ENCODE data around the gene ICE1.

Gene ICE1

GRCh38 chr5:5486122-5486521 lies 63.6 kb downstream of the ICE1 start:
- Histone ChIP-seq H3K4me2 (ENCODE audit: insufficient read depth, low read length) (no peak overlapping the region), H3K27ac (ENCODE audit: low read length) (no peak overlapping the region), H4K20me1 (ENCODE audit: insufficient read depth, low read length) (no peaks in the 10 kb centered on the region; the same call in 1 of the 2 replicates), H3K4me3 (ENCODE audit: low read depth in 1 of 2, low read length in 2 of 2) (no peak overlapping the region), H3K27me3 (ENCODE audit: insufficient read depth, low read length, poor library complexity) (no peaks in the 10 kb centered on the region), H3K4me1 (ENCODE audit: insufficient read depth, low read length) (no peaks in the 10 kb centered on the region), H3K9ac (ENCODE audit: low read depth, low read length) (no peak overlapping the region), H3K79me2 (ENCODE audit: insufficient read depth, low read length) (no peaks in the 10 kb centered on the region), H3K36me3 (ENCODE audit: insufficient read depth, low read length) (peaks cover 64% of the 10 kb centered on the region), H3K9me3 (ENCODE audit: insufficient read depth, low read length, severe bottlenecking) (no peaks in the 10 kb centered on the region), H2AFZ (ENCODE audit: low read depth, low read length) (no peak overlapping the region)
- DNase-seq (no peak), ATAC-seq (ENCODE audit: insufficient read depth, low read depth) (no peak)
- TF ChIP-seq CTCF (IDR thresholded peaks at IDR 0.05; ENCODE audit: borderline replicate concordance, extremely low read depth, low read length, poor library complexity, severe bottlenecking) = no peak
- TF ChIP-seq EZH2 (IDR thresholded peaks at IDR 0.05; ENCODE audit: borderline replicate concordance, low read depth, low read length, severe bottlenecking) = no peak

GRCh38 chr5:5487585-5488360 lies 65.3 kb downstream of the ICE1 start:
- Histone ChIP-seq H3K4me2 (ENCODE audit: insufficient read depth, low read length) (no peak overlapping the region), H3K9ac (ENCODE audit: low read depth, low read length) (no peak overlapping the region), H3K4me3 (ENCODE audit: low read depth in 1 of 2, low read length in 2 of 2) (no peak overlapping the region), H3K27ac (ENCODE audit: low read length) (no peak overlapping the region), H3K79me2 (ENCODE audit: insufficient read depth, low read length) (no peaks in the 10 kb centered on the region), H3K27me3 (ENCODE audit: insufficient read depth, low read length, poor library complexity) (no peaks in the 10 kb centered on the region), H2AFZ (ENCODE audit: low read depth, low read length) (no peak overlapping the region), H3K9me3 (ENCODE audit: insufficient read depth, low read length, severe bottlenecking) (no peaks in the 10 kb centered on the region), H3K4me1 (ENCODE audit: insufficient read depth, low read length) (no peaks in the 10 kb centered on the region), H3K36me3 (ENCODE audit: insufficient read depth, low read length) (peaks cover 54% of the 10 kb centered on the region; the same call in 1 of the 2 replicates), H4K20me1 (ENCODE audit: insufficient read depth, low read length) (no peaks in the 10 kb centered on the region; the same call in 1 of the 2 replicates)
- TF ChIP-seq CTCF (IDR thresholded peaks at IDR 0.05; ENCODE audit: borderline replicate concordance, extremely low read depth, low read length, poor library complexity, severe bottlenecking) (no peak), EZH2 (IDR thresholded peaks at IDR 0.05; ENCODE audit: borderline replicate concordance, low read depth, low read length, severe bottlenecking) (no peak)
- ATAC-seq (ENCODE audit: insufficient read depth, low read depth) (no peak), DNase-seq (no peak)

GRCh38 chr5:5490774-5491347 lies 68.4 kb downstream of the ICE1 start:
- Histone ChIP-seq H3K27me3 (ENCODE audit: insufficient read depth, low read length, poor library complexity) (no peaks in the 10 kb centered on the region), H3K27ac (ENCODE audit: low read length) (no peak overlapping the region), H3K9me3 (ENCODE audit: insufficient read depth, low read length, severe bottlenecking) (no peaks in the 10 kb centered on the region), H3K9ac (ENCODE audit: low read depth, low read length) (no peak overlapping the region), H2AFZ (ENCODE audit: low read depth, low read length) (no peak overlapping the region), H3K36me3 (ENCODE audit: insufficient read depth, low read length) (peaks cover 40% of the 10 kb centered on the region; the same call in 1 of the 2 replicates), H3K4me2 (ENCODE audit: insufficient read depth, low read length) (no peak overlapping the region), H4K20me1 (ENCODE audit: insufficient read depth, low read length) (no peaks in the 10 kb centered on the region; the same call in 1 of the 2 replicates), H3K4me3 (ENCODE audit: low read depth in 1 of 2, low read length in 2 of 2) (no peak overlapping the region), H3K79me2 (ENCODE audit: insufficient read depth, low read length) (no peaks in the 10 kb centered on the region), H3K4me1 (ENCODE audit: insufficient read depth, low read length) (no peaks in the 10 kb centered on the region)
- TF ChIP-seq CTCF (IDR thresholded peaks at IDR 0.05; ENCODE audit: borderline replicate concordance, extremely low read depth, low read length, poor library complexity, severe bottlenecking) = no peak
- TF ChIP-seq EZH2 (IDR thresholded peaks at IDR 0.05; ENCODE audit: borderline replicate concordance, low read depth, low read length, severe bottlenecking) = no peak
- no peak for DNase-seq
- no peak for ATAC-seq (ENCODE audit: insufficient read depth, low read depth)
